Endothelial cell of umbilical vein (primary cell): ENCODE data around the gene DHRS12.

Experiments
- EZH2 ChIP-seq: IDR thresholded peaks from 2 replicates; pipeline ENCODE4 v1.6.1; 2012; ENCODE audit warnings: borderline replicate concordance, low read depth, mild to moderate bottlenecking, moderate library complexity, low read length, inconsistent platforms; ENCODE audit not compliant: severe bottlenecking
- JUN ChIP-seq: IDR thresholded peaks from 2 replicates; pipeline ENCODE4 v1.6.1; 2011; ENCODE audit warnings: borderline replicate concordance, low read depth; ENCODE audit not compliant: insufficient read length, insufficient read depth

DNA sequence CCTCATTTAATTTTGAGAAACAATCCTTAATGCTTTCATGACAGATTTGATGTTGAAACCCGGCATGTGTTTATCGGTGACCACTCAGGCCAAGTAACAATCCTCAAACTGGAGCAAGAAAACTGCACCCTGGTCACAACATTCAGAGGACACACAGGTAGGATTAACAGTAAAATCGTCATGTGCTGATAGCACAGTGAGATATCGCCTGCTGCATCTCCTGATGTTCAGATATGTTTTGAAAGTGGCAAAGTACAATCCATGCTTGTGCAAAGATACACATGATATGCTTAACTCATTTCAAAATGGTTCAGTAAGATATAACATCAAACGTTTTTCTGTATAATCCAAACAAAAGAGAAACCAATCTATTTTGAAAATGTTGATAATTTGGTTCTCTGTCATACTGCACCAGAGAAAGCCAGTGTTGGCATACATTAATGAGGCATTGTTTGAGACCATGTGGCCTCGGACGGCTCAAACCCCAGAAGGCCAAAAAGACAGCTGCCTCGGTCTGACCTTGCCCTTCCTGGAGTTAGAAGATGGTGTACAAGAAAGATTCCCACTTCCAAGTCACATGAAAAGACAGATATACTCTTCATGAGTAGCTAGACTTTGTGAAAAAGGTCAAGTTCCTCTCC, 76.2 kb downstream of the DHRS12 start:
- TF ChIP-seq JUN (no peak), EZH2 (no peak)
